ENCODE results near the gene FBL.
"Not testable (repeated sequence)": the region's sequence is repeated elsewhere in the genome, so short reads cannot be mapped to it uniquely, and the experiment has no call there.

Gene FBL

GRCh38 chr19:39876486-39876885, 30.3 kb upstream of the FBL start:
- DNase-seq: not testable (repeated sequence)

DNA sequence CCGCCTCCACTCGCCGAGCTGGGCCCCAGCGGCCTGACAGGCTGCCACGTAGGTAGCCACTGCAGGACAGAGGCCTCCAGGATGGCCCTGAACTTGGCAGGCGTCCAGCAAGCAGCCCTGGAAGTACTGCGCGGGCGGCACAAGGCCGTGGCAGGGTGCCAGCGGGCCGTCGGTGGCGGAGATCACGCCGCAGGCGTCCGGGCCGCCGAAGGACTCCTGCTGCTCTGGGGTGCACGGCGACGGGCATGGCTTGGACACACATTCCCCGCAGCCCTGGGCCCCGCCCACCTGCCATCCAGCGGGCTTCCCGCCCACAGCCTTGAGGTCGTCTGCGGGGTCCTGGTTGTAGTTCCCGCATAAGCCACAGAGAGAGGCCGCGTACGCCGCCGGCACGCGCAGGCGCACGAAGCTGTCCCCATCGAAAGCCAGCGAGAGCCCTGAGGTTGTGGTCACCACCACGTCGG, 29.3 kb upstream of the FBL start:
- not testable (repeated sequence) for DNase-seq

GRCh38 chr19:39874404-39874803, 28.2 kb upstream of the FBL start:
- no peak for DNase-seq

GRCh38 chr19:39873385-39873784, 27.2 kb upstream of the FBL start:
- no peak for DNase-seq

DNA sequence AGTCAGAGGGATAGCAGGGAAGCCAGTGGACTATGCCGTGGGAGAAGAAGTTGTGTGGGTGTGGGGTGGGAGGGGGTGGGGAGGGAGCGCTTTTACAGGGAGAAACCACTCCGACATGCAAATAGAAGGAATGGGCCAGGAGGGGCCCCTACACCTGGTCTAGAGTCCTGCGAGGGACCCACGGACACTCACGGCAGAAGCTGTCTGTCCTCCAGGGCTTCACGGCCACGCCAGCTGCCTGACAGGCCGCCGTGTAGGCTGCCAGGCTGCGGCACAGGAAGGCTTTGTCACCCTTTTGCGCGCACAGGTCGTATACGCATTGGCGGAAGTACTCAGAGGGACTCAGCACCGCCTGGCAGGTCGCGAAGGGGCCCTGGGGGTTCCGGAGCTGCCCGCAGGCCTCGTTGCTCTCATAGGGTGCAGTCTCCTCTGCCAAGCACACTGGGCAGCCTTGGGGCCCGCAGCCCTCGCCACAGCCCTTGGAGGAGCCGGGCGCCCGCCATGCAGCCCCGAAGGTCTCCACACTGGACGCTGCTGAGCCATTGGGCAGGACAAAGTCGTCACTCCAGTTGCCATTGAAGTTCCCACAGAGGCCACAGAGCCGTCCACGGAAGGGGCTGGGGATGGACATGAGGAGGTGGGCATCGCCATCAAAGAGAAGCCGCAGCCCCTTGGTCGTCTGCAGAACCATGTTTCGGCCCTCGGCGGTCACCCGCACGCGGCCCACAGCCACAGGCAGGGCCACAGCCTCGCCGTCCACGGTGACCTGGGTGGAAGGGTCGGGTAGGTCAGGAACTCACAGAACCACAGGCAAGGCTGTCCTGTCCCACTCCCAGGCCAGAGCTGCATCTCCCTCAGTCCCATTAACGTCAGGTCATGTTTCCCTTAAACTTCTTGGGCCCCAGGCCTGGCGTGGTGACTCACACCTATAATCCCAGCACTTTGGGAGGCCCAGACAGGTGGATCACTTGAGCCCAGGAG, 26.0 kb upstream of the FBL start:
- no peak for DNase-seq

- no peak for DNase-seq
These were observed 25.2 kb upstream of the FBL start for GRCh38 chr19:39871362-39871761.

GRCh38 chr19:39870171-39870971, 24.2 kb upstream of the FBL start:
- DNase-seq: no peak

DNA sequence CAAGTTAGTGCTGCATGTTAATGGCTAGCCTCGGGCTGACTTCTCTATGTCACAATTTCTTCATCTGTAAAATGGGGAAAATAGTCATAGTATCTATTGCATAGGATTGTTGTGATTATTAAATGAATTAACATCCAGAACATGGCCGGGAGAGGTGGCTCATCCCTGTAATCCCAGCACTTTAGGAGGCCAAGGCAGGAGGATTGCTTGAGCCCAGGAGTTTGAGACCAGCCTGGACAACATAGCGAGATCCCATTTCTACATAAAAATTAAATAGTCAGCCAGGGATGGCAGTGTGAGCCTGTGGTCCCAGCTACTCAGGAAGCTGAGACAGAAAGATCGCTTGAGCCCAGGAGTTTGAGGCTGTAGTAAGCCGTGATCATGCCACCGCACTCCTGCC, 21.8 kb upstream of the FBL start:
- DNase-seq: no peak

GRCh38 chr19:39867133-39867532, 21.0 kb upstream of the FBL start:
- DNase-seq: no peak

DNA sequence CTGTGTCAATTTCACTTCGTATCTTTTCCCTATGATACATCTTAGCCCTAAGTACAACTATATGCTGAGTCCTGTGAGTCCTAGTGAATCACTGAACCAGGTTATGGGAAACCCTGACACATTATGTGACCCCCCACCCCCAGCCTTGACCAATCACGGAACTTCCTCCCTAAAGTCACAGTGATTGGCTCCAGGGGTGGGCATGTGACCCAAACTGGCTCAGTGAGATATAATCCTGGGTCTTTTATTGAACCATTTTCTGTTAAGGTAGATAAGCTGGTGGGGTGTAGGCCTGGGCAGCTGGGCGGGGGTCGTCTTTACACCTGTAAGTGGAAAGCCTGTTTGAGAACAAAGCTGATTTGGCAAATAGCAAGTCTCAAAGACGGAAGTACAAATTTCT, 19.8 kb upstream of the FBL start:
- DNase-seq: no peak

DNA sequence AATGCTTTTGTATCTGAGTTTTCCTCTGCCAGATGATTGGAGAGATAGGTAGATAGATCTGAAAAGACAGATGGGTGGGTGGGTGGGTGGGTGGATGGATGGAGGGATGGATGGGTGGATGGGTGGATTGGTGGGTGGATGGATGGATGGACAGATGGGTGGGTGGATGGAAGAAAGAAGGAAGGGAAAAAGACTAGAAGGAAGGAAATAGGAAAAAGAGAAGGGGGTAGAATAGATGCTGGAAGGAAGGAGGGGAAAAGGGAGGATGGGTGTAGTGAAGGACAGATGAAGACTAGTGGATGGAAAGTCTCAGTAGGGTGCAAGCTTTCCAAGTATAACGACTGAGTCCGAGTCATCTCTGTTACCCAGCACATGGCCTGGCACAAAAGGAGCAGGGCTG, 19.0 kb upstream of the FBL start:
- DNase-seq: no peak

DNA sequence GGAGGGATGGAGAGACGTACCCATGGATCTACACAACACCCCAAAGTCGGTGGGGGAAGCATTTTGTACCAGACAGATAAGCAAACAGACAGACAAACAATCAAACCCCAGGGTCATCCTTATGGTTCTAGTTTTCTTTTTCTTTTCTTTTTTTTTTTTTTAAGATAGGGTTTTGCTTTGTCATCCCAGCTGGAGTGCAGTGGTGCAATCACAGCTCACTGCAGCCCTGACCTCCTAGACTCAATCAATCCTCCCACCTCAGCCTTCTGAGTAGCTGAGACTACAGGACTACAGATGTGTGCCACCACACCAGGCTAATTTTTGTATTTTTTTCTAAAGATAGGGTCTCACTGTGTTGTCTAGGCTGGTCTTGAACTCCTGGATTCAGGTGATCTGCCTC, 17.9 kb upstream of the FBL start:
- DNase-seq: no peak

- no peak for DNase-seq
These were observed 12.4 kb upstream of the FBL start for GRCh38 chr19:39858541-39858940.

DNA sequence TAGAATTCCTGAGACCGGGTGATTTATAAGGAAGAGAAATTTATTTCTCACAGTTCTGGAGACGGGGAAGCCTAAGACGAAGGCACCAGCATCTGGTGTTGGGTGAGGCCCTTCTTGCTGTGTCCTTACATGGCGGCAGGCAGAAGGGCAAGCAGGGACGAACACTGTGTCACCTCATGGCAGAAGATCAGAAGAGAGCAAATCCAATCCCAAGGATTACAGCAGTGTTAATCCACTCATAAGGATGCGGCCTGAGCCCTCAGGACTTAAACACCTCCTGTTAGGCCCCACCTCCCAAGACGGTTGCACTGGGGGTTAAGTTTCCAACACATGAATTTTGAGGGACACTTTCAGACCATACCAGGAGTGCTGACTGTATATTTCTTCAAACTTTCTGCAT, 6.7 kb upstream of the FBL start:
- no peak for DNase-seq

GRCh38 chr19:39850892-39851291, 4.7 kb upstream of the FBL start:
- no peak for DNase-seq

GRCh38 chr19:39848392-39848791, 2.2 kb upstream of the FBL start:
- DNase-seq: no peak

DNA sequence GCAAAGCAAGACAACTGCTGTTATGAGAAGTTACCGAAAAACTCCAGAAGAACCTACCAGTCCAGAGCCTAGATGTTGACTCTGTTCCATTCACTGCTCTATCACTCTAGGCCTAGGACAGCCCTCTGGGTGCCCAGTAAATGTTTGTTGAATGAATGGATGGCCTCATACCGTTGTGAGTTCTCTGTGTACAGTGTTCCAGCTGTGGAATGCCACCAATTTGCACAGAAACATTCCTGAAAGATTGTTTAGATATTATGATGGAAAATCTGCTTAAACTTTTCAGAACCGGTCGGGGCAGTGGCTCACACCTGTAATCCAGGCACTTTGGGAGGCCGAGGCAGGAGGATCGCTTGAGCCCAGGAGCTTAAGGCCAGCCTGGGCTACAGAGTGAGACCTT, 1.3 kb upstream of the FBL start:
- DNase-seq: no peak

DNA sequence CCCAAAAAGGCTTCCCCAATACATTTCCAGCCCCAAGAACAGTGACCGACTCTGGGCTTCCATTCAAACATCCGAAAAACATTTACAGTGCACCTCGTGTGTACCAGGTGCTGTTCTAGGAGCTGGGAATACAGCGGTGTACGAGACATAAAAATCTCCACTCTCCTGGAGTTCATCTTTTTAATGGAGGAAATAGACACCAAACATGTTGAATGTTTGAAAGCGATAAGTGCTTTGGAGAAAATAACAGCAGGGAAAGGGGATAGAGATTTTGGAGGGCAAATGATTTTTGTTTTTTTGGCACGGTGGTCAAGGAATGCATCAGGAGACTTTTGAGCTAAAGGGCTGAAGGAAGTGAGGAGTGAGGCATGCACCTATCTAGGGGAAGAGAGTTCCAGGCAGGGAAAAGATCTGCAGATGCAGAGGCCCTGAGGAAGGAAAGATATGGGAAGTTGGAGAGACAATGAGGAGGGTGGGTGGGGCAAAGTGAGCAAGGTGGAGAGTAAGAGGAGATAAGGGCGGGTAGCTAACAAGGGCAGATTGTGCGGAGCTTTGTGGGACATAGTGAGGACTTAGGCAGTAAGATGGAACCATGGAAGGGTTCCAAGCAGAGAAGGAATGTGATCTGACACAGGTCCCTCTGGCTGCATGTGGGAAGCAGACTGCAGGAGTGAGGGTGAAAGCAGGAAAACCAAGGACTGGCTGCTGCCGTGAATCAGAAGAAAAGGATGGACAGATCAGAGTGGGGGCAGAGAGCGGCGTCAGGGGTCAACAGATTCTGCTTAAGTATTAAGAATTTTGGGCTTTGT, 703 bp upstream of the FBL start:
- DNase-seq: no peak

- no peak for DNase-seq
These were observed 621 bp downstream of the FBL start for GRCh38 chr19:39845584-39845932.

GRCh38 chr19:39845172-39845571, 1.0 kb downstream of the FBL start:
- DNase-seq: no peak

DNA sequence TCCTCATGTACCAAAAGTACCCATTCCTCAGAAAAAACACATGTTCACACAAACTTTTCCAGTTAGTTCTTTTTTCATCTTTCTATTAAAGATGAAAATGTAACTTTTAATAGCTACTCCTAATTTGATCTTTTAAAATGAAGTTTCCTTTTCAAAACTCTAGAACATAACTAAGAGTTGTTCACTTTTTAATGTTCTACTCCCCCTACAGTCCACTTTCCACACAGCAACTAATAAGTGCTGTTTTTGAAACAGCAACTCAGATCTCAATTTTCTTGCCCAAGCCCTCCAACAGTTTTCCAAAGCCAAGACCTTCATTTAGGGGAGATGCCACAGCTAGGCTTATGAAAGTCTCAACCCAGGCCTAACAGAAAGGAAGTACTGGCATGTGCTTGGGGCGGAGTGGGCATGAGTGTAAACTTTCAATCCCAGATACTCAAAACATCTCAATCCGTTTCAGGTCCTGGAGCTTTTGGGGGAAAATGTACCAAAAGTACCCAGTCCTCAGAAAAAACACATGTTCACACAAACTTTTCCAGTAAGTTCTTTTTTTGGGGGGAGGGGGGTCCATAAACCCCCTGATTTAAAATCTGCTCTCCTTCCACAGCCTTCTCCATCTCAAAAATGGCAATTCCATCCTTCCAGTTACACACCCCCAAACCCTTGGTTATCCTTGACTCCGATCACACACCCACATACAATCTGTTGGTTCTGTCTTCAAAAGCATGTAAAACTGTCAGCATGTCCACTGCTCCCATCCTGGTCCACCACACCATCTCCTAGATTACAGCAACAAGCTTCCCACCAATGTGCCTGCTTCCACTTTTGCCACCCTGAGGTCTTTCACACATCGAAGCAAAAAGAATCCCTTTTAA, 2.0 kb downstream of the FBL start:
- DNase-seq: peak in 2 of 5 donors; percentile 32 to 58
